BLaER1 treated with 17β-estradiol and CSF1 and Interleukin-3, amounts not matched to agents 10 nM and 100 nM (cell line): ENCODE results near the gene LHFPL6.
A peak's percentile ranks its signal among the peaks of the same experiment; 100 is the strongest.
"Not testable (repeated sequence)": the region's sequence is repeated elsewhere in the genome, so short reads cannot be mapped to it uniquely, and the experiment has no call there.

ENCODE experiments used
- H3K27ac ChIP-seq, 11 experiments: shearing (Covaris generic); formaldehyde crosslinking; 2 replicates each; pipeline ENCODE4 v1.8.1; 2022
- H3K27me3 ChIP-seq, 11 experiments: shearing (Covaris generic); formaldehyde crosslinking; 2 replicates each; pipeline ENCODE4 v1.8.1; 2022
- H3K36me3 ChIP-seq, 11 experiments: shearing (Covaris generic); formaldehyde crosslinking; 2 replicates each; pipeline ENCODE4 v1.8.1; 2022
- H3K4me1 ChIP-seq, 10 experiments: shearing (Covaris generic); formaldehyde crosslinking; 2 replicates each; pipeline ENCODE4 v1.8.1; 2022
- H3K4me2 ChIP-seq, 11 experiments: shearing (Covaris generic); formaldehyde crosslinking; 2 replicates each; pipeline ENCODE4 v1.8.1; 2022
- H3K4me3 ChIP-seq, 10 experiments: shearing (Covaris generic); formaldehyde crosslinking; 2 replicates each; pipeline ENCODE4 v1.8.1; 2022
- H3K9ac ChIP-seq, 11 experiments: shearing (Covaris generic); formaldehyde crosslinking; 2 replicates each; pipeline ENCODE4 v1.8.1; 2022
- H3K9me3 ChIP-seq, 11 experiments: shearing (Covaris generic); formaldehyde crosslinking; replicated peaks in 1 of 11; 2 replicates each; pipeline ENCODE4 v1.8.1; 2022
- H4K20me1 ChIP-seq, 11 experiments: shearing (Covaris generic); formaldehyde crosslinking; 2 replicates each; pipeline ENCODE4 v1.8.1; 2022
- Cebpa-rat ChIP-seq, 11 experiments: shearing (Covaris generic); IDR thresholded peaks; 2 replicates each; pipeline ENCODE4 v1.8.1; 2022

The LHFPL6 gene

DNA sequence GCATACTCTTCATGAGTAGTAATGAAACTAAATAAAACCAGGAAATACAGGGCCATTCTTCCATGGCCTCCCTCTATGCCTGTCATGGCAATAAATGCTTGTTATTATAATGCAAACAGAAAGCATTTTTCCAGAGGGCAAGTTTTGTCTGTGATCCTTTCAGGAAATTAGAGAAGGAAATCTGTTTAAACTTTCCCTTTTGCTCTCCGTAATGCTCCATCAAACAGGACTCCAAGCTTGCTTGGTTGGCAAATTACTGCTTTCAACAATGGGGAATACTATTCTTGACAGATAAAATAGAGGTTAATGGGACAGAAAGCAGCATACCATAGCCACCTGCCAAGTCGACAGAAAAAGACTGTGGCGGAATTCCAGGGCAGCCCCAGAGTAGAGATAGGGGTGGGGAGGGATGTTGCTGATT, 252.5 kb downstream of the LHFPL6 start:
- H3K27ac ChIP-seq: no peak overlapping the region
- no peak overlapping the region for H3K9ac ChIP-seq
- H3K4me3 ChIP-seq: no peak overlapping the region

GRCh38 chr13:39349391-39349960, 253.5 kb downstream of the LHFPL6 start:
- Histone ChIP-seq H3K4me1 (peaks cover 0 to 5% (median 0%) of the 10 kb centered on the region in 10 experiments; a peak in 1 of 20 replicates), H3K27ac (no peak overlapping the region), H3K4me3 (no peak overlapping the region), H3K9ac (no peak overlapping the region), H3K27me3 (no peaks in the 10 kb centered on the region), H3K36me3 (no peaks in the 10 kb centered on the region), H3K4me2 (no peak overlapping the region), H3K9me3 (no peaks in the 10 kb centered on the region), H4K20me1 (no peaks in the 10 kb centered on the region)
- no peak for TF ChIP-seq Cebpa-rat (IDR thresholded peaks at IDR 0.05)

More for the DNA sequence above, 252.5 kb downstream of the LHFPL6 start:
- Histone ChIP-seq H3K4me2 (no peak overlapping the region), H3K36me3 (no peaks in the 10 kb centered on the region), H4K20me1 (no peaks in the 10 kb centered on the region), H3K27me3 (no peaks in the 10 kb centered on the region), H3K9me3 (no peaks in the 10 kb centered on the region), H3K4me1 (peaks cover 0 to 4% (median 0%) of the 10 kb centered on the region in 10 experiments; a peak in 1 of 20 replicates)
- TF ChIP-seq Cebpa-rat (IDR thresholded peaks at IDR 0.05): no peak

DNA sequence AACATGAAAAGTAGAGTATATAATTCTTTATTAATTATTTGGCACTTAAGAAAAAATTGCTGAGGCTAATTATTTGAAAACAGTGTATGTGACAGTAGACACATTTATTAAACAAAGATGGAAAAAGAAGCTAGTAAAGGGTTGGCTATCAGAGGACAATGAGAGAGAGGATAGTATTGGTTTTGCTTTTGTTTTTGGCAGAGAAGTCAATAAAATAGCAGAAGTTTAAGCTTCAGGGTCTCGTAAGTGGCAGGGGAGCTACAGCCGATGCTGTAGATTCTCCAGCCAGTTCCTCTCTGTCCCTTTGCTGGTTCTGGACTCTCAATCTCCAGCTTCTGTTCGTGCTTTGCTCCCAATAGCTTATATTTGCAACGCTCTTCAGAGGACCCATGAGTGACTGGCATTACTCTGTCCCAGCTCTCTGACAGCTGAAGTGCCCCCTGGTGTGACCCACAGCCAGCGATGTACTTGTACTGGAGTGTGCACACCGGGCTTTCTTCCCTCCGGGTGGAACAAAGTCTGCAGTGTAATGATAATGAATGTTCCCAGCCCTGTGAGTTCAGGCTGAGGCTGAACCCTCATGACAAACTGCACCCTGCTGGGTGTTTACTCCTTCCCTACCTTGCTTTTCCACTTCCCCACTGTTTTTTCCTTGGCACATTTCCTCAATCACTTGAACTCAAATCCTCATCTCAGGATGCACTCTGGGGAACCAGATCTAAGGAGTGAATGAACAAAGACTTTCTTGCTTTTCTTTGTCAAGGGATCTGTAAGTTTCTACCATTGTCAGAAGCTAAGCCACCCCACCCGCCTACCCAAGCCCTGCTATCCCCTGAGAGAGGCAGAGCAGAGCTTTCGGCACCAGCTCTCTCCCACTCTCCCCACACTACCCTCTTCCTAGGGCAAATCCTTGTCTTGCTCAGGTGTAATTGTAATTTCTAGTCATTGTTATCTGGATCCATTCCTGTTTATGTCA, 254.8 kb downstream of the LHFPL6 start:
- H3K36me3 ChIP-seq: no peaks in the 10 kb centered on the region

GRCh38 chr13:39345982-39346381, 257.0 kb downstream of the LHFPL6 start:
- Histone ChIP-seq H3K9me3 (no peaks in the 10 kb centered on the region), H3K4me3 (no peak overlapping the region), H3K4me2 (peak overlapping the region in 1 of 11 experiments; percentile 20; a peak in 2 of 22 replicates), H3K4me1 (peaks cover 6 to 18% (median 11%) of the 10 kb centered on the region in 10 experiments; a peak in 12 of 20 replicates), H3K27me3 (no peaks in the 10 kb centered on the region), H3K27ac (no peak overlapping the region), H4K20me1 (no peaks in the 10 kb centered on the region), H3K9ac (no peak overlapping the region), H3K36me3 (no peaks in the 10 kb centered on the region)
- TF ChIP-seq Cebpa-rat (IDR thresholded peaks at IDR 0.05): no peak

More for the DNA sequence above, 254.8 kb downstream of the LHFPL6 start:
- Histone ChIP-seq H4K20me1 (no peaks in the 10 kb centered on the region), H3K9ac (no peak overlapping the region), H3K4me3 (no peak overlapping the region), H3K9me3 (no peaks in the 10 kb centered on the region), H3K4me1 (peaks cover 0 to 5% (median 0%) of the 10 kb centered on the region in 10 experiments; a peak in 1 of 20 replicates), H3K27ac (no peak overlapping the region), H3K27me3 (no peaks in the 10 kb centered on the region), H3K4me2 (no peak overlapping the region)
- no peak for TF ChIP-seq Cebpa-rat (IDR thresholded peaks at IDR 0.05)

- Histone ChIP-seq H3K9me3 (no peaks in the 10 kb centered on the region), H3K4me2 (peak overlapping the region in 10 of 11 experiments; percentile 0 to 50 (median 10); a peak in 7 of 22 replicates), H3K27ac (no peak overlapping the region), H3K4me1 (peaks cover 6 to 18% (median 11%) of the 10 kb centered on the region in 10 experiments; a peak in 12 of 20 replicates), H3K27me3 (0 out of 22 replicates have a peak, but pooled peaks cover 0 to 4% (median 0%) of the 10 kb centered on the region in 11 experiments), H4K20me1 (no peaks in the 10 kb centered on the region), H3K9ac (no peak overlapping the region), H3K36me3 (no peaks in the 10 kb centered on the region), H3K4me3 (no peak overlapping the region)
- TF ChIP-seq Cebpa-rat (IDR thresholded peaks at IDR 0.05): no peak
These were observed 261.7 kb downstream of the LHFPL6 start for GRCh38 chr13:39341251-39341650.

DNA sequence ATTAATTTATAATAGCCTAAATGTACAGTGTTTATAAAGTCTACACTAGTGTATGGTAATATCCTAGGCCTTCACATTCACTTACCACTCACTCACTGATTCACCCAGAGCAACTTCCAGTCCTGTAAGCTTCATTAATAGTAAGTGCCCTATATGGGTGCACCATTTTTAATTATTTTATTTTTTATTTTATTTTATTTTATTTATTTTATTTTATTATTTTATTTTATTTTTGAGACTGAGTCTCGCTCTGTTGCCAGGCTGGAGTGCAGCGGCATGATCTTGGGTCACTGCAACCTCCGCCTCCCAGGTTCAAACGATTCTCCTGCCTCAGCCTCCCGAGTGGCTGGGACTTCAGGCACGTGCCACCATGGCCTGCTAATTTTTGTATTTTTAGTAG, 264.9 kb downstream of the LHFPL6 start:
- H4K20me1 ChIP-seq, H3K4me2 ChIP-seq, H3K27ac ChIP-seq, H3K36me3 ChIP-seq, H3K4me3 ChIP-seq, H3K9ac ChIP-seq, H3K9me3 ChIP-seq, H3K27me3 ChIP-seq: not testable (repeated sequence)
- H3K4me1 ChIP-seq: peaks cover 6 to 16% (median 11%) of the 10 kb centered on the region in 10 experiments; a peak in 12 of 20 replicates

- Histone ChIP-seq H3K4me1 (peaks cover 3 to 13% (median 8%) of the 10 kb centered on the region in 10 experiments; a peak in 12 of 20 replicates), H3K27me3 (0 out of 22 replicates have a peak, but pooled peaks cover 0 to 4% (median 0%) of the 10 kb centered on the region in 11 experiments), H3K9ac (no peak overlapping the region), H3K36me3 (no peaks in the 10 kb centered on the region), H3K4me2 (no peak overlapping the region), H4K20me1 (no peaks in the 10 kb centered on the region), H3K27ac (no peak overlapping the region), H3K4me3 (no peak overlapping the region), H3K9me3 (peaks cover 0 to 8% (median 4%) of the 10 kb centered on the region in 11 experiments; a peak in 4 of 22 replicates)
- no peak for TF ChIP-seq Cebpa-rat (IDR thresholded peaks at IDR 0.05)
These were observed 266.1 kb downstream of the LHFPL6 start for GRCh38 chr13:39336937-39337336.

GRCh38 chr13:39336207-39336606, 266.8 kb downstream of the LHFPL6 start:
- TF ChIP-seq Cebpa-rat (IDR thresholded peaks at IDR 0.05): no peak
- Histone ChIP-seq H3K36me3 (no peaks in the 10 kb centered on the region), H3K27ac (no peak overlapping the region), H4K20me1 (no peaks in the 10 kb centered on the region), H3K27me3 (0 out of 22 replicates have a peak, but pooled peaks cover 0 to 4% (median 0%) of the 10 kb centered on the region in 11 experiments), H3K4me1 (peaks cover 0 to 5% (median 2%) of the 10 kb centered on the region in 10 experiments; a peak in 6 of 20 replicates), H3K4me3 (no peak overlapping the region), H3K4me2 (no peak overlapping the region), H3K9me3 (peaks cover 0 to 8% (median 4%) of the 10 kb centered on the region in 11 experiments; a peak in 4 of 22 replicates), H3K9ac (no peak overlapping the region)

- no peak overlapping the region for H3K27ac ChIP-seq
- no peak overlapping the region for H3K4me3 ChIP-seq
- H3K4me1 ChIP-seq: 0 out of 20 replicates have a peak, but pooled peaks cover 0 to under 1% (median 0%) of the 10 kb centered on the region in 10 experiments
- H4K20me1 ChIP-seq: no peaks in the 10 kb centered on the region
- TF ChIP-seq Cebpa-rat (IDR thresholded peaks at IDR 0.05): no peak
- H3K36me3 ChIP-seq: no peaks in the 10 kb centered on the region
- peaks cover 0 to 8% (median 4%) of the 10 kb centered on the region in 11 experiments; a peak in 4 of 22 replicates for H3K9me3 ChIP-seq
- 0 out of 22 replicates have a peak, but pooled peaks cover 0 to 4% (median 0%) of the 10 kb centered on the region in 11 experiments for H3K27me3 ChIP-seq
- no peak overlapping the region for H3K9ac ChIP-seq
- no peak overlapping the region for H3K4me2 ChIP-seq
These were observed 267.3 kb downstream of the LHFPL6 start for GRCh38 chr13:39335721-39336120.
